Measurements from ENCODE around the gene MIOX.
A peak's percentile ranks its signal among the peaks of the same experiment; 100 is the strongest.

MIOX gene

DNA sequence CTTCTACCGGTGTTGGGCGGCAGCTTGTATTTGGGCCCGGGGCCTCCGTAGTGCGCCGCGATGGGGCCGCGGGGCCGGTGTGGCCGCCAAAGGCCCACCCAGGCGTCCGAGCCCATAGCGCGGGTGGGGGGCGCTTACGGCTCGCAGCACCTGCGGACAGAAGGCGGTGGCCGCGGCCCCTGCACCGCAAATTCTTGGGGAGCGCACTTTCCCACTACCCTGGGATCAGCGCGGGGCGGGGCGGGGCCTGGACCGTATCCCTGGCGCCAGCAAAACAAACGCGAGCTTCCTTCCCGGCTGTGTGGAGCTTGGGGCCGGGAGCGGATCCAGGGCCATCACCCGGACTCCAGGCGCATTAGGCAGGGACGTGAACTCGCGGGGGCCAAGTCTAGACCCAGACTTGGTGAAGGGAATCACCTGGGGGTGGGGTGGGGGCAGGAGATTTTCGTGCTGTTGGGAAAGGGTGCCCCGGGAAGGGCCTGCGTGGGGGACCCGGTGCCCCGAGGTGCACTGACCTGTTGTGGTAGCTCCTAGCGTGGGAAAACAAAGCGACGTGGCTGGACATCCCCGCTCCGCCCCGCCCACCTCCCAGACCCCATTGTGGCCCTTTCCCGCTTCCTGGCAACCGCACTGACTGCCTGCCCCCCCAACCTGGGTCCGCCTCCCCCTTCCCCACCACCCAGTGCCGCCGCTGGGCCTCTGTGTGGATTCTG is 45.5 kb downstream of the MIOX start:
- peak; percentile 84 for DNase-seq

DNA sequence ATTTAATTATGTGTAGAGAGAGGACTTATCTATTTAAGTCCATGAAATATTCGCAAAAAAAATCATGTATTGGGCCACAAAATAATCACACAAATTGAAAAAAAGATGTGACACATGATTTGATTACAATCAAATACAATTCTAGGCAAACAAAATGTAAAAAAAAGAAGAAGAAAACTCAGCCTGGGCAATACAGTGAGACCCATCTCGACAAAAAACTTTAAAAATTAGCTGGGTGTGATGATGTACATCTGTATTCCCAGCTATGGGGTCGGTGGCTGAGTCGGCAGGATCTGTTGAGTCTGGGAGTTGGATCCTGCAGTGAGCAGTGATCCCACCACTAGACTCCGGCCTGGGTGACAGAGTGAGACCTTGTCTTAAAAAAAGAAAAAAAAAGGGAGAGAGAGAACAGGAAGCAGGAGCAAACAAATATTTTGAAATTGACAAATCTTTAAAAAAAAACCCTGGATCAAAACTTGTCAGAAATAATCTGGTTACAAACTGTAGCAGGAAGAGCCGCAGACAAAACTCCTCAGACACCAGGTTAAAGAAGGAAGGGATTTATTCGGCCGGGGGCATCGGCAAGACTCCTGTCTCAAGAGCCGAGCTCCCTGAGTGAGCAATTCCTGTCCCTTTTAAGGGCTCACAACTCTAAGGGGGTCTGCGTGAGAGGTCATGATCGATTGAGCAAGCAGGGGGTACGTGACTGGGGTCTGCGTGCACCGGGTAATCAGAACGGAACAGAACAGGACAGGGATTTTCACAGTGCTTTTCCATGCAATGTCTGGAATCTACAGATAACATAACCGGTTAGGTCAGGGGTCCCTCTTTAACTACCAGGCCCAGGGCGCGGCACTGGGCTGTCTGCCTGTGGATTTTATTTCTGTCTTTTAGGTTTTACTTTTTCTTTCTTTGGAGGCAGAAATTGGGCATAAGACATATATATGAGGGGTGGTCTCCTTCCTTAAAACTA is 46.5 kb downstream of the MIOX start:
- DNase-seq = peak; percentile 65

- DNase-seq = peak; percentile 78
Observed at GRCh38 chr22:50533856-50534711, 47.4 kb downstream of the MIOX start.

DNA sequence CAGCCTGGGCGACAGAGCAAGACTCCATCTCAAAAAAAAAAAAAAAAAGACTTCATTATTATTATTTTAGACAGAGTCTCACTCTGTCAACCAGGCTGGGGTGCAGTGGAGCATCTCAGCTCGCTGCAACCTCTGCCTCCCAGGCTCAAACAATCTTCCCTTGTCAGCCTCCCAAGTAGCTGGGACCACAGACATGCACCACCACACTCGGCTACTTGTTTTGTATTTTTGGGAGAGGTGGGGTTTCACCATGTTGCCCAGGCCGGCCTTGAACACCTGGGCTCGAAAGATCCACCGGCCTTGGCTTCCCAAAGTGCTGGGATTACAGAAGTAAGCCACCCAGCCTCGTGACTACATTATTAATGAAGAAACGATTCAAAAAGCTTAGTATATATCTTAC is 48.5 kb downstream of the MIOX start:
- no peak for DNase-seq

DNA sequence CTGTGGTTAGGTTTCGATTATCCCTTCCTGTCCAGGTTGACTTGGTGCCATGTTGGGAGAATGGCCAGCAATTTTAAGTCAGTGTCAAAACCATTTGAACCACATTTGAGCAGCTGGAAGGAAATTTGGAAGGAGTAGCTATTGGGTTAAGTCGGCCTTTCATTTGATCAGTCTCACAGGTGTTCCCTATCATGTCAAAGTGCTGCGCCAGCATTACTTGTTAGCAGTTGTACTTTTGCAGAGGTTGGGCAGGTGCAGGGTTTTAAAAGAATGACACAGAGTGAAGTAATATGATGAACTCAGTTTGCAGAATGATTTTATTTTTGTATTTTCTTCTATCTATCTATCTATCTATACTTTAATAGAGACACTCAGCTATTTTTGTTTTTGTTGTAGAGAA is 49.6 kb downstream of the MIOX start:
- no peak for DNase-seq

- DNase-seq = no peak
Observed at GRCh38 chr22:50537765-50538164, 51.1 kb downstream of the MIOX start.
